D341Med (cell line): ENCODE results near the gene LAMB4.

Experiments used
- DNase-seq: peaks from one replicate; pipeline ENCODE4 v3.0.0; 2012; ENCODE audit warnings: low spot score

LAMB4 gene

DNA sequence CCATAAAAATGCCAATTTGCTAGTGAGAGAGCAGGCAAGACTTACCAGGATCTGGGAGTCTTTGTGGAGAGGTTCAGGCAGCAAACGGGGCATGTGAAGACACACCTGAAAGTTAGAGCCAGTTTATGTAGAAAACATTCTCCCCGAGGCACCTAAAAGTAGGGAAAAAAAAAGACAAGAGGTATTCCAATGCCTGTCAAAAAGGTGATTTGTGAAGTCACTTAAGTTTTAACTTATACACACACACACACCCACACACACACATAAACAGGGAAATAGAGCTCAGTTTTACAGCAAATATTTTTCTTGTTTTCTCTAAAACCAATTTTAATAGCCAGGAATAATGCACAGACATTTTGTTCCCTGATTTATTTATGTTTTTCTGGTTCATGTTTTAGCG lies at the start of gene LAMB4:
TSS of gene LAMB4 (minus strand) at position 101 of the 400 bp plus-strand sequence. CDS start 7,197 bp downstream, outside the sequence.
- DNase-seq: no peak

- no peak for DNase-seq
Measured at GRCh38 chr7:108178398-108178797, 48.2 kb upstream of the LAMB4 start.

- no peak for DNase-seq
Measured at GRCh38 chr7:108171164-108171563, 41.0 kb upstream of the LAMB4 start.

DNA sequence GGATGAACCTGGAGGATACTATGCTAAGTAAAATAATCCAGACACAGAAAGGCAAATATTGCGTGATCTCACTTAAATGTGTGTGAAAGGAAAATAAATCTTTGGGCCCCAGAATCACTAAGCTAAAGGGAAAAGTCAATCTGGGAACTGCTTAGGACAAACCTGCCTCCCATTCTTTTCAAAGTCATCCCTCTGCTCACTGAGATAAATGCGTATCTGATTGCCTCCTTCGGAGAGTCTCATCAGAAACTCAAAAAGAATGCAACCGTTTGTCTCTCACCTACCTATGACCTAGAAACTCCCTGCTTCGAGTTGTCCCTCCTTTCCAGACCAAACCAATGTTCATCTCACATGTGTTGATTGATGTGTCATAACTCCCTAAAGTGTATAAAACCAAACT lies 40.1 kb upstream of the LAMB4 start:
- DNase-seq: no peak

DNA sequence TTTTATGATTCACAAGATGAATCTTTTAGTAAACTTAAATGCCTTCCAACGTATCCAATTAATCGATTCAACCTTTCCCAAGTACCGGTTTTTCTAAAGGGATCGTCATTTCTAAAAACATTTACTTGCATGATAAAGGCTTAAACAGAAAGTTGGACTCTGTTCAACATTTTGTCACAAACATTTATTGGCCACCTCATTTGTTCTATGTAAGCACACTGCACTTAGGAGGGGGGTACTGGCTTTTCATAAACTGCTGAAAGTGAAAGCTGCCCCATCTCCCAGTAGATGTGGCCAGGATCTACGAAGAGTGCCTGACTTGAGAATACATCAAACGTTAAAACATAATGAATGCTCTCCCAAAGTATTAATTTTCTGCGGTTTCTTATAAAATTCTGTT lies 37.3 kb upstream of the LAMB4 start:
- DNase-seq: no peak

DNA sequence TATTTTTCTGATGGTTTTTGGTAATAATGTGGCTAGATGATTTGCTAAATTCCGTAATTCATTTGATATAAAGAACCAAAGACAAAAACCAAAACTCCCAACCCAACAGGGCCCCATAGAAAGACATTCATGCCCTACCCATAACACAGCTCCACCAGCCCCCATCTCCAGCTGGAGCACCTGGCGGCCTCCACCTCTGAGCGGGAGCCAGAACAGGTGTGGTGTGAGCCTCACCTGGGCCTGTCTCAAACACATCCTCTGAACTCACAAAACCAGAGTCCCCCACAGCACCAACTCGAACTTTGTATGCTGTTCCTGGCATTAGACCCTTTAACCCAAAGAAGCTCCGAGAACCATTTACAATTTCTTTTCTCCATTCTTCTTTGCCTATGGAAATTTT lies 36.5 kb upstream of the LAMB4 start:
- DNase-seq: no peak

DNA sequence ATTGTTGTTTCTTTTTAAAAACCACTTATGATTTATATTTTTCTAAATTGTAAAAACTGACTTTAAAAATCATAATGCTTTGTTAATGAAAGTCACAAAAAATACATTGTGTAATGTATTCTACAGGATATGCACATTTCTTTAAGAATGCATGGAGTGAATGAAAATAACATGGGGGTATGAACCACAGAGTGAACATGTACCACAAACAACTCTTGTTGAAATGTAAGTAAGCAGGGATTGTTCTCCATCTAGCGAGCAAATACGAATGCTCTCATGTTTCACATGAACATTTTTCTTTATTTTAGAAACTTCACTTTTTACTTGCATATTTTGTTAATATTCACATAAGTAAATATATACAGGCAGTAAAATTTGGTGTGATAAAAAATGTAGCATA lies 35.6 kb upstream of the LAMB4 start:
- no peak for DNase-seq

DNA sequence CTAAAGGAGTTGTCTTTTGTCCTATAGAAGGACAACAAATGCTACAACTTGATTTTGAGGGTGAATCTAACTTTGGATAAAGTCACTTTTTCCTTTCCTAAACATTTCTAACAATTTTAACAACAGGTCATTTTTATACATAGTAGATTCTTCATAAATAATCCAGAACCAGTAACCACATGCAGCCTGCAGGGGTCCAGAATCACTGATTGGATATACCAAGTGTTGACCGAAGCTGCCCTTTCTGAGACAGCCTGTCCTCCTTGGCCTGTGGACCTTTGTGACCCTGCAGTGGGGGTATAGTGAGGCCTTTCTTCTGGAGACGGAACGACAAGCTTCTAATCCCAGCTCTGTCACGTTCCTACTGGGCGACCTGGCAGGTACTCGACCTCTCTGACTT lies 34.8 kb upstream of the LAMB4 start:
- no peak for DNase-seq

GRCh38 chr7:108164342-108164741 lies 34.2 kb upstream of the LAMB4 start:
- DNase-seq: no peak

GRCh38 chr7:108158776-108159175 lies 28.6 kb upstream of the LAMB4 start:
- DNase-seq: no peak

DNA sequence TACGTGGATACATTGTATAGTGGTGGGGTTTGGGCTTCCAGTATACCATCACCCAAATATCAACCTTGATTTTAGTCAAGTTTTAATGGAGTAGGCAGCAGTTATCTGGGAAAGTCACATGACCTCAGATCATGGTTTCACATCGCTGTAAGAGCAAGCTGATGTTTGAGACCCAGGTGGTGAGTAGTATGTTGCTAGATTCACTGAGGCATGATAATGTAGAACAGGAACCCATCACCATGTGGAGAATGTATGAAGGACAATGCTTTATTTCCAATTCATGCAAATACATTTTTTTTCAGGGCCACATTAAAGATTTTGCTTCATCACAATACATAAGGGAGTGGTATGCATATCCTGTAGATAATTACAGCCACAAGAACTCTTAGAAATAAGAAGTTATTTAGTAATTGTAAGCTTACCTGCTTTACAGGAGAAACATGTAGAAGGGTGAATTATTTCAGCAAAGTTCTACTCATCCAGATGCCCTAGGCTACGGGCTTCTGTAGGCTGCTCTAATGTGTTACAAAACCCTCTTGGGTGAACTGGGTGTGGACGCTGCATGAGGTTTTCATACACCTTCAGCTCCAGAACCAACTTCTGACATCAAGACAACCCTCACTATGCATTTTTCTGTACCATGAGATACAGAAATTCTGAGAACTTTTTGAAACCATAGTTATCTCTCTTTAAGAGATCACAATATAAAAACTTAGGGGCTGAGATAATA lies 27.6 kb upstream of the LAMB4 start:
- no peak for DNase-seq

- DNase-seq: no peak
Measured at GRCh38 chr7:108156897-108157605, 26.9 kb upstream of the LAMB4 start.

DNA sequence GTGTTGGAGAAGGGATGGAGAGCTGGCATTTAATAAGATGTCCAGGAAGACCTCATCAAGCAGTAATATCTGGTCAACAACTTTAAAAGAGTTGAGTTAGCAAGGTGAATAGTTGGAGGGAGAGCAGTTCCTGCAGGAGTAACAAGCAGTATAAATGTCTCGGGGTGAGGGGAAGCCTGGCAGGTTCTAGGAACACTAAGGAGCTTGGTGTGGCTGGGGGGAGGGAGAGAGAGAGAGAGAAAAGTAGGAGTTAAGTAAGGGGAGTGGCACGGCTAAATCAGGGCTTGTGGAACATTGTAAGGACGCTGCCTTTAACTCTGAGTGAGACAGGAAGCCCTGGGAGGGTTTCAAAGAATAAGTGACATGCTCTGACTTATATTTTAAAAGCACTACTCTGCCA lies 22.0 kb upstream of the LAMB4 start:
- DNase-seq: no peak

DNA sequence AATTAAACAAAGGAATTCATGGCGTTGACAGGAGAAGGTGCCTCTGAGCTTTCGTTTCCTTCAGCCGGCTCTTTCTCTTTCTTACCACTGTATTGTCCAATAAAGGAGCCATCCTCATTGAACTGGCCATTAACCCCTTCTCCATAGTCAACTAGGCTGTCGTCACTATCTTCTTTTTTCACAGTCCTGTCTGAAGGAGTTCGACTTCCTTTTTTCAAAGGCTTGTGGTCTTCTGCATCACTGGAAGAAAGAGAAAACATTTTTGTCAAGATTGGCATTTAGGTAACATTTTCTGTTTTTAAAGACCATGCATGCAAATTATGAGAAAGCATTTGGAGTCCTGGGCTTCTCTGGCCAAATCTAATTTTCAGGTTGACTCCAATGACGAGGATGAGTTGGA lies 19.7 kb upstream of the LAMB4 start:
- DNase-seq: no peak

DNA sequence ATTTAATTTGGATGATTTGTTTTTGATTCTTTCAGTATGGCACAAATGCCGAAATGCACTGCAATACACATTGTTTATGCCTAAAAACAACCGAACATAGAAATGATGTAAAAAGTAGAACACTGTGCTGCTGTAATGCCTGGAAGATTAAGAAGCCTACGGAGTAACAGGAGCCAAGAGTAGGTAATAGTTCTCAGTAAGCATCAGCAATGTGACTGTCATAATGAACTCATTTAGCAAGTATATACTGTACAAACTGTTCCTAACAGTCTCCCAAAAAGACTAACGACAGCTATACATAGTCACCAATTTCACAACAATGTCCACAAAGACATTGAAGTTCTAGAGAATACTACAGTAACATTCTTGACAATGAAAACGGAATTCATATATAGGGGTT lies 19.0 kb upstream of the LAMB4 start:
- no peak for DNase-seq

- peak; percentile 66 for DNase-seq
Measured at GRCh38 chr7:108147031-108147563, 16.9 kb upstream of the LAMB4 start.

GRCh38 chr7:108146070-108146842 lies 16.1 kb upstream of the LAMB4 start:
- DNase-seq: peak; percentile 72

DNA sequence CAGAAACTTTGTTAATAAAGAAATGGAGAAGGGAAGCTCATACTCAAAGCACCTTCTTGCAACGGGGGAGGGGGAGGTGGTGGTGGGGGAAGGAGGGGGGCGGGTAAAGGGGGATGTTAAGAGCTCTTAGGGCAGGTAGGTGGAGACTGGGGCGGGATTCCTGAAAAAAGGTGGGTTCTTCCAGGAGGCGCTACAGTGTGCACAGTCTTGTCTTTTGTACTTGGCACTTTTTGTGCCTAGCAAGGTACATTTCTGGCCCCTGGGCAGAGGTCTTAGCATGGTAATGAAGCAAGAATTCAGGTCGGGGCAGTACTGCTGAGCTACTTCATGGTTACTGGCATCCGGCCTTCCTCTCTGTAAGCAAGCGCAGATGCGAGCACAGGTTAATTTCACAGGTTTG lies 15.2 kb upstream of the LAMB4 start:
- DNase-seq: no peak

DNA sequence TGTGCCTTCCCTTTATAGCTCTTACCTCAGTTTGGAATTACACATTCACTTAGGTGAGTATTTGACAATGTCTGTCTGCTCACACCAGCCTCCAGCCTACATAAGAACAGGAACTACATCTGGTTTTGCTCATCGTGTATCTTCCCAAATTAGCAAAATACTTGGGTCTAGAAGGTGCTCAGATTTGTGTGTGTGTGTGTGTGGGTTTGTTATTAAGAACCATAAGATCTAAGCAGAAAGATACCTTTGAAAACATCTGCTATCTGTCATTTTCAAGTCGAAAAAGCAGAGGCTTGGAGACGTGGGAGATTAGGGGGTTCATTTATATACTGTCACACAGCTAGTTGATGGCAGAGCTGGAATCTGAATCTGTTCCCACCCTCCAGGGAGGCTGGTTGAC lies 14.8 kb upstream of the LAMB4 start:
- DNase-seq: no peak

- no peak for DNase-seq
Measured at GRCh38 chr7:108143658-108144420, 13.7 kb upstream of the LAMB4 start.

DNA sequence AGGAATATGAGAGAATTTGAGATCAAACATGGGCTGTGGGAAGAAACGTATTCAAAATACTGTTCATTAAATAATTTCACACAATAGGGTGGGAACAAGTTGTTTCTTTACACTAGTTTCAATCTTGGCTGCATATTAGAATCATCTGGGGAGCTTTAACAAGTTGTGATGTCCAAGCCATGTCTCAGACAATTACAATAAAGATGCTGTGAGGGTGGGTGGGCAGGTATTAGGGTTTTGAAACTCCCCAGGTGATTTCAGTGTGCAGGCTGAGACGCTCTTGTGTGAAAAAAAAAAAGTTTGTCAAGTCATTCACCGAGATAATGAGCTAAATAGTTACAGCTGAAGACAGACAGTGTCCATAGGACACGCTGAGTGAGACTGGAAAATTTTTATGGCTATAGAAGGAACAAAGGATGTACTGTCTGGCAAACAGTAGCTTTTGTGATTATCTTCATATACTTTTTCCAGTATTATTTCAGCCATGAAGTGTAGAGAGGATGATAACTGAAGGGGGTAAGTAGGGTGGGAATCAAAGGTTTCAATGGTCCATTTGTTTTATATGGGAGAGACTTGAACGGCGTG lies 12.6 kb upstream of the LAMB4 start:
- DNase-seq: no peak

- no peak for DNase-seq
Measured at GRCh38 chr7:108142180-108142579, 12.0 kb upstream of the LAMB4 start.
